HepG2 (cell line): ENCODE measurements around the gene AUNIP. TPM values are rescaled to one million over a fixed set of nuclear protein-coding genes. Genes with fewer than 3 reads are reported as not detected.

Experiments used
- AGO2 ChIP-seq: fragments of 200-400 bp; formaldehyde crosslinking; optimal IDR thresholded peaks from 2 replicates; pipeline ENCODE3; 2017; ENCODE audit warnings: mild to moderate bottlenecking, low read depth, low read length, moderate library complexity
- ARNTL ChIP-seq: sonication (generic); formaldehyde crosslinking; IDR thresholded peaks from 2 replicates; pipeline ENCODE4 v1.4.0; 2020; ENCODE audit warnings: mild to moderate bottlenecking, missing genetic modification reagents
- EED ChIP-seq: sonication (generic); formaldehyde crosslinking; IDR thresholded peaks from 2 replicates; pipeline ENCODE4 v1.5.0; 2020; ENCODE audit warnings: mild to moderate bottlenecking, missing genetic modification reagents
- ELF4 ChIP-seq: sonication (generic); formaldehyde crosslinking; IDR thresholded peaks from 2 replicates; pipeline ENCODE4 v1.5.0; 2020; ENCODE audit warnings: missing genetic modification reagents, mild to moderate bottlenecking, moderate library complexity, borderline replicate concordance
- HMG20B ChIP-seq: conservative IDR thresholded peaks from 2 replicates; pipeline ENCODE4 v1.6.1; 2016; ENCODE audit warnings: missing genetic modification reagents, missing compliant biosample characterization
- HOXA5 ChIP-seq: sonication (generic); formaldehyde crosslinking; IDR thresholded peaks from 2 replicates; pipeline ENCODE4 v1.4.0; 2020; ENCODE audit warnings: missing genetic modification reagents
- KDM3A ChIP-seq: IDR thresholded peaks from 2 replicates; pipeline ENCODE4 v1.6.1; 2018; ENCODE audit warnings: low read depth, missing compliant biosample characterization
- KDM4B ChIP-seq: sonication (generic); formaldehyde crosslinking; IDR thresholded peaks from 2 replicates; pipeline ENCODE4 v1.4.0; 2020; ENCODE audit warnings: missing genetic modification reagents
- MAF1 ChIP-seq: sonication (generic); formaldehyde crosslinking; IDR thresholded peaks from 2 replicates; pipeline ENCODE4 v1.5.0; 2020; ENCODE audit warnings: missing genetic modification reagents, borderline replicate concordance
- MIER3 ChIP-seq: IDR thresholded peaks from 2 replicates; pipeline ENCODE4 v1.6.1; 2016; ENCODE audit warnings: missing compliant biosample characterization, borderline replicate concordance
- PAX8 ChIP-seq: sonication (generic); formaldehyde crosslinking; IDR thresholded peaks from 2 replicates; pipeline ENCODE4 v1.8.0; 2022; ENCODE audit warnings: mild to moderate bottlenecking, missing genetic modification reagents, borderline replicate concordance
- PRPF4 ChIP-seq: fragments of 200-400 bp; formaldehyde crosslinking; IDR thresholded peaks from 2 replicates; pipeline ENCODE4 v1.6.1; 2016; ENCODE audit warnings: low read length, low read depth; ENCODE audit not compliant: poor library complexity, severe bottlenecking
- RAD51 ChIP-seq: fragments of 450-650 bp; IDR thresholded peaks from 2 replicates; pipeline ENCODE4 v1.6.1; 2016; ENCODE audit warnings: borderline replicate concordance
- RFXAP ChIP-seq: sonication (generic); formaldehyde crosslinking; IDR thresholded peaks from 2 replicates; pipeline ENCODE4 v1.4.0; 2020; ENCODE audit warnings: missing genetic modification reagents, borderline replicate concordance
- SALL2 ChIP-seq: sonication (generic); formaldehyde crosslinking; IDR thresholded peaks from 2 replicates; pipeline ENCODE4 v1.8.1; 2023; ENCODE audit warnings: mild to moderate bottlenecking, missing genetic modification reagents, inconsistent platforms
- SCMH1 ChIP-seq: sonication (generic); formaldehyde crosslinking; IDR thresholded peaks from 2 replicates; pipeline ENCODE4 v1.9.0; 2021; ENCODE audit warnings: missing genetic modification reagents, mild to moderate bottlenecking, borderline replicate concordance
- SOX6 ChIP-seq, 2 experiments: fragments of 450-650 bp in 1 of 2; sonication (generic) in 1 of 2; formaldehyde crosslinking in 1 of 2; IDR thresholded peaks; 2 replicates each; pipeline versions ENCODE4 v1.4.0 to v1.6.1; 2017 to 2020; ENCODE audit warnings: antibody characterized with exemption in 1 of 2, mild to moderate bottlenecking in 1 of 2, missing genetic modification reagents in 1 of 2
- SP1 ChIP-seq, 2 experiments: fragments of 450-650 bp in 1 of 2; sonication (generic) in 1 of 2; formaldehyde crosslinking in 1 of 2; IDR thresholded peaks; 2 replicates each; pipeline versions ENCODE4 v1.4.0 to v1.6.1; 2016 to 2020; ENCODE audit warnings: missing genetic modification reagents in 1 of 2
- SRSF1 ChIP-seq: fragments of 200-400 bp; formaldehyde crosslinking; optimal IDR thresholded peaks from 2 replicates; pipeline ENCODE3; 2017; ENCODE audit warnings: mild to moderate bottlenecking, low read depth, low read length, moderate library complexity
- ZEB1 ChIP-seq: IDR thresholded peaks from 2 replicates; pipeline ENCODE4 v1.6.1; 2012; ENCODE audit warnings: mild to moderate bottlenecking, low read depth, inconsistent platforms; ENCODE audit not compliant: insufficient replicate concordance
- ZNF160 ChIP-seq: sonication (generic); formaldehyde crosslinking; IDR thresholded peaks from 2 replicates; pipeline ENCODE4 v1.8.0; 2022; ENCODE audit warnings: mild to moderate bottlenecking, inconsistent platforms, missing genetic modification reagents
- ZNF24 ChIP-seq: fragments of 450-650 bp; IDR thresholded peaks from 2 replicates; pipeline ENCODE4 v1.6.1; 2017; ENCODE audit warnings: antibody characterized with exemption, mild to moderate bottlenecking
- ZNF260 ChIP-seq: sonication (generic); formaldehyde crosslinking; IDR thresholded peaks from 2 replicates; pipeline ENCODE4 v1.4.0; 2020; ENCODE audit warnings: missing genetic modification reagents, low read depth, mild to moderate bottlenecking, borderline replicate concordance
- ZNF337 ChIP-seq: sonication (generic); formaldehyde crosslinking; IDR thresholded peaks from 2 replicates; pipeline ENCODE4 v1.5.1; 2020; ENCODE audit warnings: missing genetic modification reagents, low read depth, mild to moderate bottlenecking, borderline replicate concordance
- polyA plus RNA-seq, 8 experiments: library from polyadenylated mRNA; depleted of rRNA in 3 of 8; stranded (reverse) in 7 of 8; unstranded in 1 of 8; fragments of >200 nt; fragmentation: Illumina TruSeq in 4 of 8; extraction: Trizol in 4 of 8; gene quantifications; 2 replicates each; pipeline versions ENCODE4 v1.2.1 to v1.2.3, GENCODE V29; 2011 to 2016; ENCODE audit warnings: low read depth in 4 of 8, missing spikeins in 1 of 8, mixed read lengths in 1 of 8; ENCODE audit not compliant: insufficient read depth in 1 of 8
- total RNA-seq, 5 experiments: library from RNA; depleted of rRNA; stranded (reverse); fragments of >200 nt; fragmentation: Illumina TruSeq; extraction: Trizol; gene quantifications; 2 replicates each; pipeline ENCODE4 v1.2.3, GENCODE V29; 2016; ENCODE audit warnings: low read depth in 1 of 5
- TF ChIP-seq, protein P1 (sequence below): sonication (generic); formaldehyde crosslinking; IDR thresholded peaks from 2 replicates; pipeline ENCODE4 v1.4.0; 2020; ENCODE audit warnings: missing genetic modification reagents, borderline replicate concordance
- TF ChIP-seq, protein P2 (sequence below): sonication (generic); formaldehyde crosslinking; IDR thresholded peaks from 2 replicates; pipeline ENCODE4 v1.8.0; 2022; ENCODE audit warnings: missing genetic modification reagents, mild to moderate bottlenecking, moderate library complexity, borderline replicate concordance

AUNIP gene
- total and polyA plus RNA-seq, 2 of the 13 experiments (the other 11 are each of a cell fraction or from before 2014, with no cell fraction given): 3.8 to 12.3 TPM

DNA sequence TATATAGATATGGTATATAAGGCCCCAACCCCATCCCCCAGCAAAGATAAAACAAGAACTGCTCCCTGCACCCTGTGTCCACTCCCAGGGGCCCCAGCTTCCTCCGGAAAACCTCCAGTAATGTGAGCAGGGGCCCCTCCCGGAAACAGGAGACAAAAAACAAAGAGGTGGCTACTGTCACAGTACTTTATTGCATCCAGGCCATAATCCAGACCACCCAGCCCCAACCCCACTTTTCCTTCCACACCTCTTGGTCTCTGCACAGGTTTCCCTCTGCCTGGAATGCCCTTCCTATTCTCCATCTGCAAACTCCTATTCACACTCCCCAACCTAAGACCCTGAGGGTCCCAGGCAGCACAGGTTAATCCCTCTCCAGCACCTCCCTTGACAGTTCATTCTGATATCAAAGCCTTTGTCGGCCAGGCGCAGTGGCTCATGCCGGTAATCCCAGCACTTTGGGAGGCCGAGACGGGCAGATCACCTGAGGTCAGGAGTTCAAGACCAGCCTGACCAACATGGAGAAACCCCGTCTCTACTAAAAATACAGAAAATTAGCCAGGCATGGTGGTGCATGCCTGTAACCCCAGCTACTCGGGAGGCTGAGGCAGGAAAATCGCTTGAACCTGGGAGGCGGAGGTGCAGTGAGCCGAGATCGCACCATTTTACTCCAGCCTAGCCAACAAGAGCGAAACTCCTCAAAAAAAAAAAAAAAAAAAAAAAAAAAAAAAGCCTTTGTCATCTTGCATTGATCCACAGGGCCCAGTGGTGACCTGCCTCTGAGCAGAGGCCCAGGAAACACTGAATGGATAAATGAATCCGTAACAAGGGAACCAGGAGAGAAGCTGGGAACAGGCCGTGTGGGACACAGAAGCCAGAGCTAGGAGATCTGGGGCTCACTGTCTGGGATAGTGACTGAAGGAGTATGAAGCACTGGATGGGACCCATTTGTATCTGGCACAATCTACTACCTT, 2.3 kb upstream of the AUNIP start (continued):
- TF ChIP-seq, protein P1, sequence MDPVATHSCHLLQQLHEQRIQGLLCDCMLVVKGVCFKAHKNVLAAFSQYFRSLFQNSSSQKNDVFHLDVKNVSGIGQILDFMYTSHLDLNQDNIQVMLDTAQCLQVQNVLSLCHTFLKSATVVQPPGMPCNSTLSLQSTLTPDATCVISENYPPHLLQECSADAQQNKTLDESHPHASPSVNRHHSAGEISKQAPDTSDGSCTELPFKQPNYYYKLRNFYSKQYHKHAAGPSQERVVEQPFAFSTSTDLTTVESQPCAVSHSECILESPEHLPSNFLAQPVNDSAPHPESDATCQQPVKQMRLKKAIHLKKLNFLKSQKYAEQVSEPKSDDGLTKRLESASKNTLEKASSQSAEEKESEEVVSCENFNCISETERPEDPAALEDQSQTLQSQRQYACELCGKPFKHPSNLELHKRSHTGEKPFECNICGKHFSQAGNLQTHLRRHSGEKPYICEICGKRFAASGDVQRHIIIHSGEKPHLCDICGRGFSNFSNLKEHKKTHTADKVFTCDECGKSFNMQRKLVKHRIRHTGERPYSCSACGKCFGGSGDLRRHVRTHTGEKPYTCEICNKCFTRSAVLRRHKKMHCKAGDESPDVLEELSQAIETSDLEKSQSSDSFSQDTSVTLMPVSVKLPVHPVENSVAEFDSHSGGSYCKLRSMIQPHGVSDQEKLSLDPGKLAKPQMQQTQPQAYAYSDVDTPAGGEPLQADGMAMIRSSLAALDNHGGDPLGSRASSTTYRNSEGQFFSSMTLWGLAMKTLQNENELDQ (CRISPR knock-in tag): no peak
- TF ChIP-seq EED (CRISPR knock-in tag) (no peak), RAD51 (no peak), AGO2 (no peak), RFXAP (CRISPR knock-in tag) (0 out of 2 replicates have a peak, but pooled peaks have one; percentile 28), PRPF4 (no peak), ELF4 (CRISPR knock-in tag) (0 out of 2 replicates have a peak, but pooled peaks have one; percentile 36), ZNF160 (CRISPR knock-in tag) (no peak), KDM3A (no peak), ZNF260 (no peak), ZEB1 (no peak), SCMH1 (CRISPR knock-in tag) (no peak), PAX8 (CRISPR knock-in tag) (no peak), HOXA5 (CRISPR knock-in tag) (0 out of 2 replicates have a peak, but pooled peaks have one; percentile 33), MAF1 (CRISPR knock-in tag) (no peak), SOX6 (IDR thresholded peaks at IDR 0.05) (no peak), SOX6 (CRISPR knock-in tag; IDR thresholded peaks at IDR 0.05) (peak; percentile 86), SP1 (IDR thresholded peaks at IDR 0.05) (no peak), SP1 (CRISPR knock-in tag; IDR thresholded peaks at IDR 0.05) (no peak), KDM4B (CRISPR knock-in tag) (no peak), SRSF1 (no peak), MIER3 (CRISPR knock-in tag) (no peak), HMG20B (peak; percentile 5; the same call in 1 of the 2 replicates), SALL2 (CRISPR knock-in tag) (no peak; the same call in 1 of the 2 replicates), ZNF337 (CRISPR knock-in tag) (no peak), ARNTL (CRISPR knock-in tag) (no peak), ZNF24 (no peak)
- TF ChIP-seq, protein P2, sequence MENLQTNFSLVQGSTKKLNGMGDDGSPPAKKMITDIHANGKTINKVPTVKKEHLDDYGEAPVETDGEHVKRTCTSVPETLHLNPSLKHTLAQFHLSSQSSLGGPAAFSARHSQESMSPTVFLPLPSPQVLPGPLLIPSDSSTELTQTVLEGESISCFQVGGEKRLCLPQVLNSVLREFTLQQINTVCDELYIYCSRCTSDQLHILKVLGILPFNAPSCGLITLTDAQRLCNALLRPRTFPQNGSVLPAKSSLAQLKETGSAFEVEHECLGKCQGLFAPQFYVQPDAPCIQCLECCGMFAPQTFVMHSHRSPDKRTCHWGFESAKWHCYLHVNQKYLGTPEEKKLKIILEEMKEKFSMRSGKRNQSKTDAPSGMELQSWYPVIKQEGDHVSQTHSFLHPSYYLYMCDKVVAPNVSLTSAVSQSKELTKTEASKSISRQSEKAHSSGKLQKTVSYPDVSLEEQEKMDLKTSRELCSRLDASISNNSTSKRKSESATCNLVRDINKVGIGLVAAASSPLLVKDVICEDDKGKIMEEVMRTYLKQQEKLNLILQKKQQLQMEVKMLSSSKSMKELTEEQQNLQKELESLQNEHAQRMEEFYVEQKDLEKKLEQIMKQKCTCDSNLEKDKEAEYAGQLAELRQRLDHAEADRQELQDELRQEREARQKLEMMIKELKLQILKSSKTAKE (CRISPR knock-in tag): peak; percentile 71
